ENCODE data around the gene SERPINA1. TPM values are rescaled to one million over a fixed set of nuclear protein-coding genes. Genes with fewer than 3 reads are reported as not detected.

SERPINA1 gene
- total and polyA plus RNA-seq, 2 of the 13 experiments (the other 11 are each of a cell fraction or from before 2014, with no cell fraction given), result 3,266 to 11,015 TPM

DNA sequence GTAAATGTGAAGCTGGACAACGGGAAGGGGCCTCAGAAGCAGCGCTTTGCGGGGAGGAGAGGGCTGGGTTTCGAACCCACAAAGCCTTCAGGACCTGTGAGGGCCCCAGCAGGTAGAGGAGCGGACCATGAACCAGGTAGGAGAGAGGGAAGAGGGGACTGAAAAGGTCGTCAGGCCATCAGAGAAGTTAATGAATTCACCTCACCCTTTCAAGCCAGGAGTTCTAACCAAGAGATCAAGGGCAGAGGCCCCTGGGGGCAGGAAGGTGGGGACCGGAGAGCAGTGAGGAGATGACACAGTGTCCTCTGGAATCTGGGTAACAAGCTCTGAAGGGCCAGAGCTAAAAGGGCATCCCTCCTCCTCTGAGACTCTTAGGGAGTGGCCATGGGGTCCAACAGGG is 19.4 kb downstream of the SERPINA1 start (continued):
- TF ChIP-seq GLI4 (CRISPR knock-in tag; IDR thresholded peaks at IDR 0.05; ENCODE audit: borderline replicate concordance) (no peak), HDAC2 (CRISPR knock-in tag; IDR thresholded peaks at IDR 0.05) (peak; percentile 81), ZNF816 (CRISPR knock-in tag; IDR thresholded peaks at IDR 0.05; ENCODE audit: borderline replicate concordance) (no peak), ISL2 (CRISPR knock-in tag; IDR thresholded peaks at IDR 0.05) (peak; percentile 77), ZNF138 (CRISPR knock-in tag; IDR thresholded peaks at IDR 0.05; ENCODE audit: low read depth) (no peak), ZFP36L1 (CRISPR knock-in tag; IDR thresholded peaks at IDR 0.05) (no peak), KDM4B (CRISPR knock-in tag; IDR thresholded peaks at IDR 0.05) (no peak), RXRB (CRISPR knock-in tag; IDR thresholded peaks at IDR 0.05; ENCODE audit: borderline replicate concordance) (peak; percentile 81), ZNF263 (CRISPR knock-in tag; IDR thresholded peaks at IDR 0.05) (peak; percentile 53; the same call in 1 of the 2 replicates), MXD4 (CRISPR knock-in tag; IDR thresholded peaks at IDR 0.05) (0 out of 2 replicates have a peak, but pooled peaks have one; percentile 55), ZNF205 (CRISPR knock-in tag; IDR thresholded peaks at IDR 0.05) (no peak)
- TF ChIP-seq, protein P1, sequence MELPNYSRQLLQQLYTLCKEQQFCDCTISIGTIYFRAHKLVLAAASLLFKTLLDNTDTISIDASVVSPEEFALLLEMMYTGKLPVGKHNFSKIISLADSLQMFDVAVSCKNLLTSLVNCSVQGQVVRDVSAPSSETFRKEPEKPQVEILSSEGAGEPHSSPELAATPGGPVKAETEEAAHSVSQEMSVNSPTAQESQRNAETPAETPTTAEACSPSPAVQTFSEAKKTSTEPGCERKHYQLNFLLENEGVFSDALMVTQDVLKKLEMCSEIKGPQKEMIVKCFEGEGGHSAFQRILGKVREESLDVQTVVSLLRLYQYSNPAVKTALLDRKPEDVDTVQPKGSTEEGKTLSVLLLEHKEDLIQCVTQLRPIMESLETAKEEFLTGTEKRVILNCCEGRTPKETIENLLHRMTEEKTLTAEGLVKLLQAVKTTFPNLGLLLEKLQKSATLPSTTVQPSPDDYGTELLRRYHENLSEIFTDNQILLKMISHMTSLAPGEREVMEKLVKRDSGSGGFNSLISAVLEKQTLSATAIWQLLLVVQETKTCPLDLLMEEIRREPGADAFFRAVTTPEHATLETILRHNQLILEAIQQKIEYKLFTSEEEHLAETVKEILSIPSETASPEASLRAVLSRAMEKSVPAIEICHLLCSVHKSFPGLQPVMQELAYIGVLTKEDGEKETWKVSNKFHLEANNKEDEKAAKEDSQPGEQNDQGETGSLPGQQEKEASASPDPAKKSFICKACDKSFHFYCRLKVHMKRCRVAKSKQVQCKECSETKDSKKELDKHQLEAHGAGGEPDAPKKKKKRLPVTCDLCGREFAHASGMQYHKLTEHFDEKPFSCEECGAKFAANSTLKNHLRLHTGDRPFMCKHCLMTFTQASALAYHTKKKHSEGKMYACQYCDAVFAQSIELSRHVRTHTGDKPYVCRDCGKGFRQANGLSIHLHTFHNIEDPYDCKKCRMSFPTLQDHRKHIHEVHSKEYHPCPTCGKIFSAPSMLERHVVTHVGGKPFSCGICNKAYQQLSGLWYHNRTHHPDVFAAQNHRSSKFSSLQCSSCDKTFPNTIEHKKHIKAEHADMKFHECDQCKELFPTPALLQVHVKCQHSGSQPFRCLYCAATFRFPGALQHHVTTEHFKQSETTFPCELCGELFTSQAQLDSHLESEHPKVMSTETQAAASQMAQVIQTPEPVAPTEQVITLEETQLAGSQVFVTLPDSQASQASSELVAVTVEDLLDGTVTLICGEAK (IDR thresholded peaks at IDR 0.05), result no peak
- TF ChIP-seq, protein P1 (CRISPR knock-in tag; IDR thresholded peaks at IDR 0.05), result no peak
- TF ChIP-seq, protein P2, sequence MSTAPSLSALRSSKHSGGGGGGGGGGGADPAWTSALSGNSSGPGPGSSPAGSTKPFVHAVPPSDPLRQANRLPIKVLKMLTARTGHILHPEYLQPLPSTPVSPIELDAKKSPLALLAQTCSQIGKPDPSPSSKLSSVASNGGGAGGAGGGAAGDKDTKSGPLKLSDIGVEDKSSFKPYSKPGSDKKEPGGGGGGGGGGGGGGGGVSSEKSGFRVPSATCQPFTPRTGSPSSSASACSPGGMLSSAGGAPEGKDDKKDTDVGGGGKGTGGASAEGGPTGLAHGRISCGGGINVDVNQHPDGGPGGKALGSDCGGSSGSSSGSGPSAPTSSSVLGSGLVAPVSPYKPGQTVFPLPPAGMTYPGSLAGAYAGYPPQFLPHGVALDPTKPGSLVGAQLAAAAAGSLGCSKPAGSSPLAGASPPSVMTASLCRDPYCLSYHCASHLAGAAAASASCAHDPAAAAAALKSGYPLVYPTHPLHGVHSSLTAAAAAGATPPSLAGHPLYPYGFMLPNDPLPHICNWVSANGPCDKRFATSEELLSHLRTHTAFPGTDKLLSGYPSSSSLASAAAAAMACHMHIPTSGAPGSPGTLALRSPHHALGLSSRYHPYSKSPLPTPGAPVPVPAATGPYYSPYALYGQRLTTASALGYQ (CRISPR knock-in tag; IDR thresholded peaks at IDR 0.05), result 0 out of 2 replicates have a peak, but pooled peaks have one; percentile 60
- TF ChIP-seq, protein P3, sequence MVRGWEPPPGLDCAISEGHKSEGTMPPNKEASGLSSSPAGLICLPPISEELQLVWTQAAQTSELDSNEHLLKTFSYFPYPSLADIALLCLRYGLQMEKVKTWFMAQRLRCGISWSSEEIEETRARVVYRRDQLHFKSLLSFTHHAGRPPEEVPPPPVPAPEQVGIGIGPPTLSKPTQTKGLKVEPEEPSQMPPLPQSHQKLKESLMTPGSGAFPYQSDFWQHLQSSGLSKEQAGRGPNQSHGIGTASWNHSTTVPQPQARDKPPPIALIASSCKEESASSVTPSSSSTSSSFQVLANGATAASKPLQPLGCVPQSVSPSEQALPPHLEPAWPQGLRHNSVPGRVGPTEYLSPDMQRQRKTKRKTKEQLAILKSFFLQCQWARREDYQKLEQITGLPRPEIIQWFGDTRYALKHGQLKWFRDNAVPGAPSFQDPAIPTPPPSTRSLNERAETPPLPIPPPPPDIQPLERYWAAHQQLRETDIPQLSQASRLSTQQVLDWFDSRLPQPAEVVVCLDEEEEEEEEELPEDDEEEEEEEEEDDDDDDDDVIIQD (CRISPR knock-in tag; IDR thresholded peaks at IDR 0.05; ENCODE audit: low read depth), result peak; percentile 49; the same call in 1 of the 2 replicates
- TF ChIP-seq, protein P4, sequence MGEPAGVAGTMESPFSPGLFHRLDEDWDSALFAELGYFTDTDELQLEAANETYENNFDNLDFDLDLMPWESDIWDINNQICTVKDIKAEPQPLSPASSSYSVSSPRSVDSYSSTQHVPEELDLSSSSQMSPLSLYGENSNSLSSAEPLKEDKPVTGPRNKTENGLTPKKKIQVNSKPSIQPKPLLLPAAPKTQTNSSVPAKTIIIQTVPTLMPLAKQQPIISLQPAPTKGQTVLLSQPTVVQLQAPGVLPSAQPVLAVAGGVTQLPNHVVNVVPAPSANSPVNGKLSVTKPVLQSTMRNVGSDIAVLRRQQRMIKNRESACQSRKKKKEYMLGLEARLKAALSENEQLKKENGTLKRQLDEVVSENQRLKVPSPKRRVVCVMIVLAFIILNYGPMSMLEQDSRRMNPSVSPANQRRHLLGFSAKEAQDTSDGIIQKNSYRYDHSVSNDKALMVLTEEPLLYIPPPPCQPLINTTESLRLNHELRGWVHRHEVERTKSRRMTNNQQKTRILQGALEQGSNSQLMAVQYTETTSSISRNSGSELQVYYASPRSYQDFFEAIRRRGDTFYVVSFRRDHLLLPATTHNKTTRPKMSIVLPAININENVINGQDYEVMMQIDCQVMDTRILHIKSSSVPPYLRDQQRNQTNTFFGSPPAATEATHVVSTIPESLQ (CRISPR knock-in tag; conservative IDR thresholded peaks at IDR 0.05), result no peak
